Mammary epithelial cell (primary cell): ENCODE measurements around the gene GJC3.

Experiments
- CTCF ChIP-seq, 2 donors: IDR thresholded peaks in 1 of 2; conservative IDR thresholded peaks in 1 of 2; 2 replicates each; pipeline ENCODE4 v1.5.1; 2011 to 2012; ENCODE audit warnings: inconsistent platforms in 2 of 2, low read length in 2 of 2, mild to moderate bottlenecking in 2 of 2, control low read depth in 1 of 2, low read depth in 1 of 2; ENCODE audit not compliant: insufficient read depth in 1 of 2; ENCODE audit errors: extremely low read depth in 1 of 2
- EZH2 ChIP-seq: IDR thresholded peaks from 2 replicates; pipeline ENCODE4 v1.6.1; 2012; ENCODE audit warnings: low read length, inconsistent platforms, borderline replicate concordance

DNA sequence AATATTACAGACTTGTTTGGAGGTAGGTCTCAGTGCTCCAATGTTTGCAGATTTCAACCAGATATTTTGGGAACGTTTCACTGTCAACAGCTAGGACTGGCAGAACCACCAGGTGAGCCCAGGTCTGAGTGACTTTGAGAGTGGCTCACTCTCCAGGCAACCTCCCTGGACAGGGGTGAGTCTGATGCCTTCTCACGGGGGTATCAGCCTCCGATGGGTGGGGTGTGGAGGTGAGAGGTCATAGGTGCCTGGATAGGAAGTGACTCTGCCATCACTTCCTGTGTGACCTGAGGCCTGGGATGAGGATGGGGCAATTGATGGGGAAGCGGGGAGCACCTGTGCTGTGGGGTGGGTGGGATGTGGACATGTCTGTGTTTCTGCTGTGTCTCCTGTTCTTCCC is 41.8 kb upstream of the GJC3 start:
- TF ChIP-seq CTCF (conservative IDR thresholded peaks at IDR 0.05 in 1 of 2, IDR thresholded peaks at IDR 0.05 in 1 of 2; ENCODE audit: extremely low read depth in 1 of 2, insufficient read depth in 1 of 2, low read depth in 1 of 2, low read length in 2 of 2) (no peak), EZH2 (no peak)
